SJCRH30 (cell line): ENCODE data around the gene PLPPR3. TPM values are rescaled to one million over a fixed set of nuclear protein-coding genes. Genes with fewer than 3 reads are reported as not detected.
A peak's percentile ranks its signal among the peaks of the same experiment; 100 is the strongest.
"Not testable (repeated sequence)": the region's sequence is repeated elsewhere in the genome, so short reads cannot be mapped to it uniquely, and the experiment has no call there.

Source experiments
- DNase-seq, 2 experiments: peaks; one replicate each; pipeline ENCODE4 v3.0.0-alpha.2; 2015 to 2020
- H3K27ac ChIP-seq: fragments of 250-450 bp; sonication (Bioruptor Pico); 2 replicates; pipeline ENCODE4 v1.5.1; 2020; ENCODE audit warnings: mild to moderate bottlenecking, moderate library complexity
- H3K27me3 ChIP-seq: fragments of 250-450 bp; sonication (Bioruptor Pico); 2 replicates; pipeline ENCODE4 v1.5.1; 2020; ENCODE audit warnings: mild to moderate bottlenecking, moderate library complexity
- H3K36me3 ChIP-seq: fragments of 250-450 bp; sonication (Bioruptor Pico); 2 replicates; pipeline ENCODE4 v1.5.1; 2020; ENCODE audit warnings: mild to moderate bottlenecking, moderate library complexity
- H3K4me1 ChIP-seq: fragments of 250-450 bp; sonication (Bioruptor Pico); 2 replicates; pipeline ENCODE4 v1.5.1; 2020; ENCODE audit warnings: mild to moderate bottlenecking, moderate library complexity
- H3K4me3 ChIP-seq: fragments of 250-450 bp; sonication (Bioruptor Pico); 2 replicates; pipeline ENCODE4 v1.5.1; 2020; ENCODE audit warnings: mild to moderate bottlenecking, moderate library complexity
- H3K9me3 ChIP-seq: fragments of 250-450 bp; sonication (Bioruptor Pico); replicated peaks from 2 replicates; pipeline ENCODE4 v1.5.1; 2020; ENCODE audit warnings: mild to moderate bottlenecking, moderate library complexity
- total RNA-seq: library from RNA; depleted of rRNA; stranded (reverse); fragments of >200 nt; shearing (Covaris generic); gene quantifications from 2 replicates; pipeline ENCODE4 v1.2.3, GENCODE V29; 2014

PLPPR3 gene
- total RNA-seq, 1 experiment from 2014 or later, result not detected

- no peak overlapping the region for H3K4me3 ChIP-seq
Observed at GRCh38 chr19:861141-861755, 39.5 kb upstream of the PLPPR3 start.

DNA sequence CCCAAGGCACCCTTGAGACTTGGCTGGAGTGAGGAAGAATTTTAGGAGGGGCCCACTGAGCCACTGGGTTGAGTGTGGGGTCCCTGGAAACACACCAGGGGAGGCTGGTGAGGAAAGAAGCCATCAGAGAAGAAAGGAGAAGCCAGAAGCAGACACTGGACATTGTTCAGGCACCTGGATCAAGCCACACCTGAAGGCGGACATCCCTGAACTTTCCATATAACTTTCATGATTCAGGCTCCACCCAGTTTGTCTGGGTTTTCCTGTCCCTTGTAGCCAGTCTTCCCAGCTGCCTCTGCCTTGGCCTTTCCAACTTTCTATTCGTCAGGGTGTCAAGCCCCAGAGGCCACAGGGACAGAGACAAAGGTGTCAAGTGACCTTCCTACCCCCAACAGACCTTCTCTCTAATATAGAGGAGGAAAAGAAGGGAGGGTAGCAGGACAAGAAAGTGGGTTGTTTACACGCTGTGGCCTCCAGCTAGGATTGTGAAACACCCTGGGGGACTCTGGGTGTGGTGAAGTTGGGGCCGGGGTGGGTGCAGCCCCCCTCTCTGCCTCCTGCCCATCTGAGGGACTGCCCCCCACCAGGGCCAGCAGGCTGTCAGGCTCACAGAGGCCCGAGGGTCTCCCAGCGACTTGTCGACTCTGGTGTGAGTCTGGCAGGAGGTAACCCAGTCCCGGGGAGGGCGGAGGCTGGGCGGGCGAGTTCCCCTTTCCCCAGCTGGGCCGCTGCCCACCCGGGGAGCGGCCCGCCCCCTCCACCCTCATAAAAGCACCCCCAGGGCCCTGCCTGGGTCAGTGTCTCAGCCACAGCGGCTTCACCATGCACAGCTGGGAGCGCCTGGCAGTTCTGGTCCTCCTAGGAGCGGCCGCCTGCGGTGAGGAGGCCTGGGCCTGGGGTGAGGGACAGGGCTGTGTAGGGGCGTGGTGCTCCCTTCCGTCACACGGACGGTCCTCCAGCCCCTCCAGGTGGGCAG is 37.4 kb upstream of the PLPPR3 start, which contains the start of gene CFD:
Gene CFD, plus strand, starts transcription at position 797 of the 976 bp plus-strand sequence. Its CDS starts 26 bp downstream, at position 823.
- Histone ChIP-seq H3K9me3 (no peaks in the 10 kb centered on the region), H3K27ac (no peak within 1 kb of the TSS), H3K4me3 (no peak within 1 kb of the TSS), H3K36me3 (no peaks in the 10 kb centered on the region), H3K4me1 (peaks cover 4% of the 10 kb centered on the region; the same call in 1 of the 2 replicates), H3K27me3 (no peaks in the 10 kb centered on the region)
- DNase-seq, result peak; percentile 68 to 70

More at GRCh38 chr19:861141-861755, 39.5 kb upstream of the PLPPR3 start:
- Histone ChIP-seq H3K27ac (no peak overlapping the region), H3K27me3 (no peaks in the 10 kb centered on the region), H3K36me3 (no peaks in the 10 kb centered on the region), H3K9me3 (no peaks in the 10 kb centered on the region), H3K4me1 (peaks cover 4% of the 10 kb centered on the region; the same call in 1 of the 2 replicates)
- no peak for DNase-seq

DNA sequence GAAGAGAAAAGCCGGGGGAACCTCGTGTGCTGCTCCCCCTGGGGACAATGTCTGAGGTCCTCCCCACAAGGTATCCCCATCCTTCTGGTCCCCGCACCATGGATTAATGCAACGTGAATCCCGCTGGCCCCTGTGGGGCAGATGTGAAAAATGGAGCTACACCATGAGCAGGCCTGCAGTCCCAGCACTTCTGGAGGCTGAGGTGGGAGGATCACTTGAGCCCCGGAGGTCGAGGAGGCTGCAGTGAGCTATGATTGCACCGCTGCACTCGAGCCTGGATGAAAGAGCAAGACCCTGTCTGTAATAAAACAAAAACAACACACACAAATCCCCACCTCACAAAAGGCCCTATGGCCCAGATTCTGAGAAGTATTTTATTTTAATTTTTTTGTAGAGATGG is 36.5 kb upstream of the PLPPR3 start:
- Histone ChIP-seq H3K27ac (no peak overlapping the region), H3K4me3 (no peak overlapping the region), H3K36me3 (no peaks in the 10 kb centered on the region), H3K9me3 (no peaks in the 10 kb centered on the region), H3K27me3 (no peaks in the 10 kb centered on the region), H3K4me1 (peaks cover 4% of the 10 kb centered on the region; the same call in 1 of the 2 replicates)
- no peak for DNase-seq

DNA sequence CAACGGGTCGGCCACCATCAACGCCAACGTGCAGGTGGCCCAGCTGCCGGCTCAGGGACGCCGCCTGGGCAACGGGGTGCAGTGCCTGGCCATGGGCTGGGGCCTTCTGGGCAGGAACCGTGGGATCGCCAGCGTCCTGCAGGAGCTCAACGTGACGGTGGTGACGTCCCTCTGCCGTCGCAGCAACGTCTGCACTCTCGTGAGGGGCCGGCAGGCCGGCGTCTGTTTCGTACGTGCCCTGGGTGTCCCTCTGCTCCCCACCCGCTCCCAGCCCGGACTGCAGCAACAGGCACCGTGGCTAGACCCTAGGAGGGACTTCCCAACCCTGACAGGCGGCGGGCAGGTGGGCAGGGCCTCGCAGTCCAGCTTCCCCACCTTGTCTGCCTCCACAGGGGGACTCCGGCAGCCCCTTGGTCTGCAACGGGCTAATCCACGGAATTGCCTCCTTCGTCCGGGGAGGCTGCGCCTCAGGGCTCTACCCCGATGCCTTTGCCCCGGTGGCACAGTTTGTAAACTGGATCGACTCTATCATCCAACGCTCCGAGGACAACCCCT is 33.9 kb upstream of the PLPPR3 start:
- H3K4me1 ChIP-seq, result peaks cover 4% of the 10 kb centered on the region; the same call in 1 of the 2 replicates
- no peaks in the 10 kb centered on the region for H3K9me3 ChIP-seq
- no peaks in the 10 kb centered on the region for H3K36me3 ChIP-seq
- H3K4me3 ChIP-seq, result no peak overlapping the region
- H3K27me3 ChIP-seq, result no peaks in the 10 kb centered on the region
- H3K27ac ChIP-seq, result no peak overlapping the region
- no peak for DNase-seq

GRCh38 chr19:855142-855541 is 33.4 kb upstream of the PLPPR3 start:
- Histone ChIP-seq H3K4me3 (no peak overlapping the region), H3K4me1 (peaks cover 4% of the 10 kb centered on the region), H3K9me3 (no peaks in the 10 kb centered on the region), H3K27me3 (no peaks in the 10 kb centered on the region), H3K27ac (no peak overlapping the region), H3K36me3 (no peaks in the 10 kb centered on the region)
- no peak for DNase-seq

DNA sequence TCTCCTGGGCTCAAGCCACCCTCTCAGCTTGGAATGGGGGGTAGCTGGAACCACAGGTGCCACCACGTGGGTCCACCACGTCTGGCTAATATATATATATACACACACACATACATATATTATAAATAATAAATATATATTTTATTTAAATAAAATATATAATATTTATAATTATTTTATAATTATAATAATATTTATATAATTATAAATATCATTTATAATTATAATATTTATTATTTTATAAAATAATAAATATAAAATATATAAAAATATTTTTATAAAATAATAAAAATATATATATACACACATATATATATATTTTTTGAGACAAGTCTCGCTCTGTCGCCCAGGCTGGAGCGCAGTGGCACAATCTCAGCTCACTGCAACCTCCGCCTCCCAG is 32.8 kb upstream of the PLPPR3 start:
- H3K9me3 ChIP-seq, result no peaks in the 10 kb centered on the region
- no peaks in the 10 kb centered on the region for H3K36me3 ChIP-seq
- no peak for DNase-seq
- H3K4me3 ChIP-seq, result no peak overlapping the region
- H3K27ac ChIP-seq, result no peak overlapping the region
- no peaks in the 10 kb centered on the region for H3K27me3 ChIP-seq
- H3K4me1 ChIP-seq, result peaks cover 4% of the 10 kb centered on the region

DNA sequence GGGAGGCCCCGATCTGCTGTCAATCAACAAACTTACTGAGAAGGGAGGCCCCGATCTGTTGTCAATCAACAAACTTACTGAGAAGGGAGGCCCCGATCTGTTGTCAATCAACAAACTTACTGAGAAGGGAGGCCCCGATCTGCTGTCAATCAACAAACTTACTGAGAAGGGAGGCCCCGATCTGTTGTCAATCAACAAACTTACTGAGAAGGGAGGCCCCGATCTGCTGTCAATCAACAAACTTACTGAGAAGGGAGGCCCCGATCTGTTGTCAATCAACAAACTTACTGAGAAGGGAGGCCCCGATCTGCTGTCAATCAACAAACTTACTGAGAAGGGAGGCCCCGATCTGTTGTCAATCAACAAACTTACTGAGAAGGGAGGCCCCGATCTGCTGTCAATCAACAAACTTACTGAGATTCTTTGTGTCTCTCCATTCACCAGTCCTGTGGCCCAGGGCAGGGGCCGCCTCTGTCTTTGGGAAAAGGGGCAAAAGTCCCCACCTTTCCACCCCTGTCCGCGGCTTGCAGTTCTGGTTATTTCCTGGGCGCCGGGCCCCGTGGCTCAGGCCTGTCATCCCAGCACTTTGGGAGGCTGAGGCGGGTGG is 32.0 kb upstream of the PLPPR3 start:
- not testable (repeated sequence) for H3K9me3 ChIP-seq, H3K4me3 ChIP-seq, H3K36me3 ChIP-seq, DNase-seq, H3K27ac ChIP-seq, H3K27me3 ChIP-seq, H3K4me1 ChIP-seq

- Histone ChIP-seq H3K27ac (no peak overlapping the region), H3K4me1 (no peaks in the 10 kb centered on the region; the same call in 1 of the 2 replicates), H3K36me3 (no peaks in the 10 kb centered on the region), H3K27me3 (peaks cover 2% of the 10 kb centered on the region; the same call in 1 of the 2 replicates), H3K9me3 (no peaks in the 10 kb centered on the region), H3K4me3 (no peak overlapping the region)
- DNase-seq, result no peak
Observed at GRCh38 chr19:853014-853585, 31.3 kb upstream of the PLPPR3 start.

GRCh38 chr19:852136-853013 is 30.6 kb upstream of the PLPPR3 start, which contains the start of gene ELANE:
TSS of gene ELANE (plus strand) at chr19:852303. CDS start at chr19:852329, 26 bp downstream.
- Histone ChIP-seq H3K27me3 (peaks cover 8% of the 10 kb centered on the region; the same call in 1 of the 2 replicates), H3K4me1 (no peaks in the 10 kb centered on the region; the same call in 1 of the 2 replicates)

DNA sequence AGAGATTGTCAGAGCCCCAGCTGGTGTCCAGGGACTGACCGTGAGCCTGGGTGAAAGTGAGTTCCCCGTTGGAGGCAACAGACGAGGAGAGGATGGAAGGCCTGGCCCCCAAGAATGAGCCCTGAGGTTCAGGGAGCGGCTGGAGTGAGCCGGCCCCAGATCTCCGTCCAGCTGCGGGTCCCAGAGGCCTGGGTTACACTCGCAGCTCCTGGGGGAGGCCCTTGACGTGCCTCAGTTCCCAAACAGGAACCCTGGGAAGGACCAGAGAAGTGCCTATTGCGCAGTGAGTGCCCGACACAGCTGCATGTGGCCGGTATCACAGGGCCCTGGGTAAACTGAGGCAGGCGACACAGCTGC is 29.2 kb upstream of the PLPPR3 start:
- no peak overlapping the region for H3K27ac ChIP-seq
- H3K4me3 ChIP-seq, result no peak overlapping the region
- H3K4me1 ChIP-seq, result no peaks in the 10 kb centered on the region; the same call in 1 of the 2 replicates
- H3K27me3 ChIP-seq, result peaks cover 16% of the 10 kb centered on the region
- DNase-seq, result no peak
- no peaks in the 10 kb centered on the region for H3K36me3 ChIP-seq
- no peaks in the 10 kb centered on the region for H3K9me3 ChIP-seq

More at GRCh38 chr19:852136-853013, 30.6 kb upstream of the PLPPR3 start, which contains the start of gene ELANE:
- H3K4me3 ChIP-seq, result no peak within 1 kb of the TSS
- H3K36me3 ChIP-seq, result no peaks in the 10 kb centered on the region
- H3K27ac ChIP-seq, result no peak within 1 kb of the TSS
- no peaks in the 10 kb centered on the region for H3K9me3 ChIP-seq
- no peak for DNase-seq

DNA sequence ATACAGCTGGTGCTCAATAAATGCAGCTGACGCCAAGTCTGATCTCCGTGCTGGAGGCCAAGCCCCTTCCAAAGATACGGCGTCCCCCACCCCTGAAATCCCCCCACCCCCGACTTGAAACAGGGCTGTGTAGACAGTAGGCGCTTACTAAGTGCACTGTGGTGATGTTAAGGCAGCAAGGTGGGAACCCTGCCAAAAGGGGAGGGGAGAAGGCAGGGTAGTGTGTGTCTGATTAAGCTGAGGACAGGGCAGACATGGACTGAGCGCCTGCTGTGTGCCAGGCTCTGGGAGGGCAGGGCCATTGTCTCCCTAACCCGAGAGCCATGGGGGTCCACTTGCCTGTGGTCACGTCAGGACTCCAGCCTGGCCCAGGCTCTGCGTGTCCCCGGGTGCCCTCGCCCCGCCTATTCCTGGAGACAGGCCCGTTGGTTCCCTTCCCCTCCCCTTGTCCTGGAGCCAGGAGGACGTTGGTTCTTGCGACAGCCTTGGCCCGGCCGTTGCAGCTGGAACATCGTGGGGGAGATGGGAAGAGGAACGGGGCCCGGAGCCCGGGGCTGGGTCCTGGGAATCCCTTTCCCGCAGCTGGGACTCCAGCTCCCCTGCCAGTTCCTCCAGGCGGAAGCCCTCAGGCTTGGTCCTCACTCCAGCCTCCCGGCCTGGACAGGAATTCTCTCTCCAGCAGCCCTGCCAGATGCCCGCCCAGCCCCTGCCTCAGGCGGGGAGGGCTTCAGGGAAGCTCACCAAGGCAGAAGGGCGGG is 28.6 kb upstream of the PLPPR3 start:
- DNase-seq, result peak; percentile 82 to 83
- Histone ChIP-seq H3K9me3 (no peaks in the 10 kb centered on the region), H3K4me1 (no peaks in the 10 kb centered on the region; the same call in 1 of the 2 replicates), H3K27me3 (peaks cover 20% of the 10 kb centered on the region), H3K4me3 (no peak overlapping the region), H3K36me3 (no peaks in the 10 kb centered on the region), H3K27ac (no peak overlapping the region)

DNA sequence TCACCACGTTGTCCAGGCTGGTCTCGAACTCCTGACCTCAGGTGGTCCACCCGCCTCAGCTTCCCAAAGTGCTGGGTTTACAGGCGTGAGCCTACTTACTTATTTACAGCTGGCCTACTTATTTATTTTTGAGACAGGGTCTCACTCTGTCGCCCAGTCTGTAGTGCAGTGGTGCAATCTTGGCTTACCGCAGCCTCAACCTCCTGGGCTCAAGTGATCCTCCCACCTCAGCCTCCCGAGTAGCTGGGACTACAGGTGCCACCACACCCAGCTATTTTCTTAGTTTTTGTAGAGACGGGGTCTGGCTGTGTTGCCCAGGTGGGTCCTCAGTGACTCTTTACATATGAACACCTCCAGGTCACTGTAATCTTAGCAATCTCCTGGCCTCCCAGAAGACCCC is 27.4 kb upstream of the PLPPR3 start:
- H3K4me3 ChIP-seq, H3K4me1 ChIP-seq, DNase-seq, H3K9me3 ChIP-seq, H3K27ac ChIP-seq, H3K36me3 ChIP-seq: not testable (repeated sequence)
- H3K27me3 ChIP-seq, result peaks cover 25% of the 10 kb centered on the region
